Activated CD8-positive, alpha-beta memory T cell treated with anti-CD3 and anti-CD28 coated beads for 1 hour (primary cell): ENCODE measurements around the gene NELFB.
"Not testable (repeated sequence)": the region's sequence is repeated elsewhere in the genome, so short reads cannot be mapped to it uniquely, and the experiment has no call there.

Experiments
- DNase-seq, 2 donors: peaks; one replicate each; pipeline ENCODE4 v3.0.0-alpha.2; 2020; ENCODE audit warnings: low read depth in 1 of 2; ENCODE audit errors: extremely low read depth in 1 of 2

Gene NELFB

DNA sequence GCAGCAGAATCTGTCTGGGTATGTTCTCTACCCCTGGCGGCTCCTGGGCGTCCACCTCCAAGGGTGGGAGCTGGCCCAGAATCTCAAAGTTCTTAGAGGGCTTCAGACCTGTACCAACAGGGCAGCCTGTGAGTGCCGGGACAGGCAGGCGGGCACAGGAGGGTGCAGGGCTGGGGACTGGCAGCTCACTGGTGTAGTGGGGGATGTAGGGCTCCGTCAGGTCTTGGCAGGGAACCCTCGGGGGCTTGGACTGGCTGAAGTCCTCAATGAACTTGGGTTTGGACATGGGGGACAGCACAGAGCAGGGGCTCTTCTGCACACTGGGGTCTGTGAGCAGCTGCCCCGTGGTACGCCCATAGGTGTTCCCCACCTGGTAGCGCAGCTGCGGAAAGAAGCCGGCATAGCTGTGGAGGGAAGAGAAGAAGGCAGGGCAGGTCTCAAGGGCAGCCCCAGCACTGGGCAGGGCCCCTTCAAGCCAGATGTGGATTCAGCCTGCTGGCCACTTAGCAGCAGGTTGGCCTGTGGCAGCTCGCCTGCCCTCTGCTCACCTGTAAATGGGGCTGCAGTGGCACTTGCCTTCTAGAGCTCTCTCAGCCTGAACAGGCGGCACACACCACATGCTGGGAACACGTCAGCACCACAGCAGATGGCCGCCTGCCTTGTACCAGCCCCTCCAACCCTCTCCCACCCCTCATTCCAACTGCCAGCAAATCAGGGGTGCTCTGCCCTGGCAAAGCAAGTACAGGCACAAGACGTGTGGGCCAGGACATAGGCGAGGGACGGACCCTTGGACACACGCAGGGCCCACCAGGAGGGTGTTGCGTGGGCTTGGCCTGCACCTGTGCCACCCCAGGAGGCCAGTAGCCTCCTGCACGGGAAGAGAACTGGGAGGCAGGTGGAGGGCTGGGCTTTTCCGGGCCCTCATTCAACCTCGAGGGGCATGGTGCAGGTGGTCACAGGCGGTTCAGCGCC, 9.4 kb upstream of the NELFB start:
- no peak for DNase-seq

DNA sequence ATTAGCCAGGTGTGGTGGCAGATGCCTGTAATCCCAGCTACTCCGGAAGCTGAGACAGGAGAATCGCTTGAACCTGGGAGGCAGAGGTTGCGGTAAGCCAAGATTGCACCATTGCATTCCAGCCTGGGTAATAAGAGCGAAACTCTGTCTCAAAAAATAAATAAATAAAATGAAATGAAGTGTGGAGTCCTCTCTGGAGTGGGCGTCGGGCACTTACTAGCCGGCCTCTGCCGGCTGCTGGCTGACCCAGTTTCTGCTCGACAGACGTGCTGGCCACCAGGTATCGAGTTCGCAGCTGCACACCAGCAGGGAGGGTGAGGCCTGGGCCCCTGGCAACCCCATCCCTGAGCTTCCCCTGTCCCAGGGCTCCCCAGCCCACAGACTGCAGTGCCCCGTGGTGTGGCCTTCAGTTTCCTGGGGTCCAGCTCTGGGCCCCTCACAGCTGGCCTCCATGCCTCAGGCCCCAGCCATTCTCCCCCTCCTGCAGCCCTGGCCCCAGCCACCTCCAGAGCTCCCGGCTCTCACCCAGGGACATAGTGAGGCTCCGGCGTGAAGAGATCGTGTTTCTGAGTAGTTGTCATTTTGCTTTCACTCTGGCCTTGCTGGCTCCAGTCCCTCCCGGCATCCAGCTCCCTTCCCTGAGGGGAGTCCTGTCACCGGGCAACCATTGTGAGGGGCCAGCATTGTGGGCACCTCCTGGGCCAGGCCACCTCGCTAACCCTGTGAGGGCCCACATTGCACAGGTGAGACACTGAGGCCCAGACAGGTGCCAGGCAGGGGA, 7.8 kb upstream of the NELFB start:
- DNase-seq = no peak

DNA sequence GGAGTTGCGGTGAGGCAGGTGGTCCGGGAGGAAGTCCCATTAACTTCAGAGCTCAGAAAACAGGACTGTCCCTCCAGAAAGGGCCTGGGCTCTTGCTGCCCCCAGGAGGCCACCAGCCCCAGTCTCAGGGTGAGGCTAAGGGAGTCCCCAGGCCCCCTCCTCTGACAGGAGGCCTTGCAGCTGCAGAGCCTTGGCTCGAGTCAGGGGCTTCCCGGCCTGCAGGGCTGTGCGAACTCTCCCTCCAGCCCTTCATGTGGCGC, 7.3 kb upstream of the NELFB start:
- DNase-seq = no peak

DNA sequence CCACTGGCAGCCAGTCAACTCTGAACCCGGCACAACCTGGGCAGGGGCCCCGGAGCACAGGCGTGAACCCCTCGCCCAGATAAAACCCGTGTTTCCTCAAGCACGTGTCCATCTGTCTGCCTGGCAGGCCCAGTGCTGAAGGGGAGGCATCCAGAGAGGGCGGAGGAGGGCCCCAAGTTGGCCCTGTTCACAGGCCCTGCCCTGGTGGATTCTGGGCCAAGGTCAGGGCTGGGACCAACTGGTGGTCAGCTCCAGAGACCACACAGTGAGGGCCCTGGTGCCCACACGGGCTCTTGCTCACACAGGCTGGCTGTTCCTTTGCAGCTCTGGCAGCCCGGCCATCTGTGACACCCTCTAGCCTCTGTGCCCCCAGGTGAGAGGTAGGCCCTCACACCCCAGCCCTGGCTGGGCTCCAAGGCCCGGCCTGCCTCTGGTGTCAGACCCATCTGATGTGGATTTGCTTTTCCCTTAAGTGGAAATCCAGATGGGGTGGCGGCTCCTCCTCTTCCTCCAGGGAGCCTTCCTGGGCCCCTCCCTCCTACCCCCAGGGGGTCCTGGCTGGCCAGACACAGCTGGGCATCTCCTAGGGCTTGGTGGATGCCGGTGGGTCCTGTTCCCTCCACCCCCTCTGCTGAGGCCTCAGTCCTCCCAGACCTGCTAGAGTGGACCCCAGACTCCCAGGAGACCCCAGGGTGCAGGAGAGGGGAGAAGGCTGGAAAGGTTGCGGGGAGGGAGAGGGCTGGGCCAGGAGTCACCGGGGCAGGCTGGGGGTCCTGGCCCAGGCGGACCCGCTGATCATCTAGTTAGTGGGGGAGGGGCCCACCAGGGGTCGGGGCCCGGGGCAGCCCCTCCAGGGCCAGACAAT, 4.6 kb upstream of the NELFB start:
- DNase-seq = no peak

DNA sequence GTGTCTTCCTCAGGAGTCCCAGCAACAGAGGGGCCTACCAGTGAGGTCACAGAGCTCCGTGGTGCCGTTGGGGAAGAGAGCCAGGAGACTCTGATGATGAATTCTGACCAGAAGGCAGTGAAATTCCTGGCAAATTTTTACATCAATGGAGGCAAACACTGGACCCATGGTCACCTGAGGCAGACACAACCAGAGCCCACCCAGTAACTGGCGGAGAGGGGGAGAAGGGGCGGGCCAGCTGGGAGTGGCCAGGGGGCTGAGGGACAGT, 4.0 kb upstream of the NELFB start, which contains the start of gene STPG3:
Gene STPG3, plus strand, starts transcription at position 93 of the 268 bp plus-strand sequence. Its CDS starts 1 bp downstream, at position 94.
- DNase-seq = no peak

DNA sequence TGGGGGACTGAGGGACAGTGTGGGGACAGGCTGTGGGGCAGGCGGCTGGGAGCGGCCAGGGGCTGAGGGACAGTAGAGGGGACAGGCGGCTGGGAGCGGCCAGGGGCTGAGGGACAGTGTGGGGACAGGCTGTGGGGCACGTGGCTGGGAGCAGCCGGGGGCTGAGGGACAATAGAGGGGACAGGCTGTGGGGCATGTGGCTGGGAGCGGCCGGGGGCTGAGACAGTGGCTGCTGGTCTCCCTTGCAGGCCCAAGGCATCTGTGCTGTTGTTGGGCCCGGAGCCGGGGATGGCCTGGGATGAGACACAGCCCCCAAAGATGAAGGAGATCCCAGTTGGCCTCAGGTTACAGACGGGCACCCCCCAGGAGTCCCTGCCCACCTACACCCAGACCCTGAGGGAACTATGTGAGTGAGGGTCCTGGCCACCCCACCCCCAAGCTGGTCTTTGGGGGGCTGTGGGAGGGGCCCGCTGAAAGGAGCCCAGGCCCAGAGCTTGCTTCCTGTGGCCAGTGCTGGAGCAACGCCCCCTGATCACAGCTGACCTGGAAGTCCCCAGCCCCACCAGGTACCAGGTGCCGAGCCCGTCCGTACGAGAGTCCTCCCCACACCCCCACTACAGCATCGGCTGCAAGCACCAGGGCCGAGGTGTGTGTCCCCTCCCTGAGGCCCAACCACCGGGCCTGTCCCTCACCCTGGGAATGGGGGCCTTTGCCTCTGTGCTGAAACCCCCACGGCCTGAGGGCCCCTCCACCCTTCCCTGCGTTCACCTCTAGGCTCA, 3.4 kb upstream of the NELFB start:
- no peak for DNase-seq

DNA sequence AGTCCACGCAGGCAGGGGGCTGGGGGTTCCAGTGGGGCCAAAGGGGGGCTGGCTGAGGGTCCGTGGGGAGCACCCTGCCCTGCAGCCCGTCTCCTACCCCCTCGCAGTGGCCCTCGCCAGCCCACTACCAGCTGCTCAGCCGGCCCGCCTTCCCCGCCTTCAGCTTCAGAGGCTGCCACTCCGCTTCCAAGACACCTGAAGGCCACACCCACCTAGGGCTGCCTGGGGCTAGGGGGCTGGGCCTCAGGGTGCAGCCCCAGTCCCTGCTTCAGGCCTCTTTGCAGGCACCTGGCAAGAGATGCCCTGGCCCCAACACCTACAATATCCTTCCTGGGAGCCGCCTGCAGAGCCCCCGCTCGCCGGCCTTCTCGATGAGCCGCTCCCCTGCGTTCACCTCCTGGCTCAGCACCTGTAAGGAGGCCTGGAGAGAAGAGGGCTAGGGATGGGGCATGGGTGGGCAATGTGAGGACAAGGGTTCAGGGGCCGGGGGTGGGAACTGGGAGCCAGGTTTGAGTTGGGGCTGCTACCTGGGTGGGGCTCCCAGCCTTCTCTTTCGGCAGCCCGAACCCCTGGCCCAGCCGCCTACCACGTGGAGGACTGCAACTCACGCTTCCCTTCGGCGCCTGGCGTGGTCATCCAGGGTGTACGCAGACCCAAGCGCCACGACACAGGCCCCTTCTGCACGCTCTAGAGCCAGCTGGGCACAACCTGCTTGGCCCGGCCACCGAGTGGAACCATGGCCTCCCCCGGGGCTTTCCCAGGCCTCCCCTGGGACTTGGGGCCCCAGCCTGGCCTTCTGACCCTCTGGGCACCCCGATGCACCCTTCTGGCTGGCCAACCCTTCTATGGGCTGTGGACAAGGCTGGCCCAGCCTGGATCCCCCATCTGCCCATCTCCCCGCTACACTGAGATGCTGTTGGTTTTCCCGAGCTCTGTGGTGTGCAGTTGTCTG, 2.3 kb upstream of the NELFB start:
- no peak for DNase-seq

DNA sequence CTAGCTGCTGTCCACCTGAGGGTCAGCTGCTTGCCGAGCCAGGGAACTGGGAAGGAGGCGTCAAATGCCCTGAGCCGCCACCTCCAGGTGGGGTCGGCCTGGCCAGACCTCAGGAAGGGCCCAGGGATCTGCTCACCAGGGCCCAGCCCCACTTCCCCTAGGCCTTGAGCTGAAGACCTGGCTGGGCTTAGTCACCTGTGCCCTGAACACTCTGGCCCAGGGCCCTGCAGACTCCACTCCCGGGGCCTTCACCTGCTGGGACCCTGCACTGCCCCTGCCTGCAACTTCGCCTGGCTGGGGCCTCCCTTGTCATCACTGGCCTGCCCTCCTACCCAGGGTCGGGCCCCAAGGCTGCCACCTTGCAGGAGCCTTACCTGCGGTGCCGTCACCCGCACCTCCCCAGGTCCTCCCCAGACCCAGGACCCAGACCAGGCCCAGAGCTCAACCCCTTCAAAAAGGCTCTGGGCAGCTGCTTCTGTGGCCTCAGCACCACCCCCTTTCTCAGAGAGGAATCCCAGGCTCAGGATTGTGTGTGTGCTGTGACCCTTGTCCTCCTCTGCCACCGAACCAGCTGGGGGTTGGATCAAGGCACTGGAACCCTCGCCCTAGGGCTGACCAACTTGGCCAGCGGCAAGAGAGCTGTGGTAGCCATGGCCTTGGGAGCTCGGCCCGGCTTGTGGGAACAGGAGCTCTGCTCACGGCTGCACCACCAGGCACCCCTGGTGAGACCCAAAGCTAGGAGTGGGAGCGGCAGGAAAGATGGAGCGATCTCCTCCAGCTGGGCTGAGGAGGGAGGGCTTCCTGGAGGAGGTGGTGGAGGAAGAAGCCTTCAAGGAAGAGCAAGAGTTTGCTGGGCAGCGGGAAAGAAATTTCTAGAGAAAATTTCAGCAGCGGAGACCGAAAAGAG, 1.2 kb upstream of the NELFB start:
- DNase-seq = no peak

DNA sequence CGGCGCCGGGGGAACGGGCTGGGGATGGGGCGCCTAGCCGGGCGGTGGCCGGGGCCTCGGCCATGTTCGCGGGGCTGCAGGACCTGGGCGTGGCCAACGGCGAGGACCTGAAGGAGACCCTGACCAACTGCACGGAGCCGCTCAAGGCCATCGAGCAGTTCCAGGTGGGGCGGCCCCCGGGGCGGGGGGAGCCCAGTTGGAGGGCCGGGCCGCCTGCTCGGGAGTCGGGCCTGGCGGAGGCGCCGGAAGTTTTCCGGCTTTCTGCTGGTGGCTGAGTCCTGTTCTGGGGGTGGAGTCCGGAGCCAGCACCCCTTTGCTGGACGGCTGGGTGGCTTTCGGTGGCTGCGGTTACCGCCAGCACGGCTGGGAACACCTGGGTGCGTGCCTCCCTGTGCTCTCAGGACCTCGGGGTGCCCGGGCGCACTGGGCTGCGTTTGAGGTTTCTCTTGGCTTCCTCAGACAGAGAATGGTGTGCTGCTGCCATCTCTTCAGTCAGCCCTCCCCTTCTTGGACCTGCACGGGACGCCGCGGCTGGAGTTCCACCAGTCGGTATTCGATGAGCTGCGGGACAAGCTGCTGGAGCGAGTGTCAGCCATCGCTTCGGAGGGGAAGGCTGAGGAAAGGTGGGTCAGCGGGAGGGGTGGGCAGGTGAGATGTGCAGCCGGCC, 454 bp downstream of the NELFB start:
- no peak for DNase-seq

DNA sequence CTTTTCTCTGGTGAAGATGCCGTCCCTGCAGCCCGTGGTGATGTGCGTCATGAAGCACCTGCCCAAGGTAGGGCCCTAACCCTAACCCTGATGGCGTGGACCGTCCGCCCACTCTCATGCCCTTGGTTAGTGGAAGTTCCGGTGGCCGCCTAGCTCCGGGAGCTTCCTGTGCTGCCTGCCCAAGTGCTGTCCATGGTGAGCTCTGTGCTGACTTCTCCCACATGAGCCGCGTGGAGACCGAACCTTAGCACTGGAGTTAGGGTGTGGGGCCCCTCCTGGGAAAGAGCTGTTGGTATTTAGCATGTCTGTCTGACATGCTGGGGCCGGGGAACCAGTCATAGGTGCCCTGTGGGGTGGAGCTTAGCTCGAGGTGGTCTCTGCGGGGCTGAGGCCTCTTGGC, 1.2 kb downstream of the NELFB start:
- DNase-seq = no peak

DNA sequence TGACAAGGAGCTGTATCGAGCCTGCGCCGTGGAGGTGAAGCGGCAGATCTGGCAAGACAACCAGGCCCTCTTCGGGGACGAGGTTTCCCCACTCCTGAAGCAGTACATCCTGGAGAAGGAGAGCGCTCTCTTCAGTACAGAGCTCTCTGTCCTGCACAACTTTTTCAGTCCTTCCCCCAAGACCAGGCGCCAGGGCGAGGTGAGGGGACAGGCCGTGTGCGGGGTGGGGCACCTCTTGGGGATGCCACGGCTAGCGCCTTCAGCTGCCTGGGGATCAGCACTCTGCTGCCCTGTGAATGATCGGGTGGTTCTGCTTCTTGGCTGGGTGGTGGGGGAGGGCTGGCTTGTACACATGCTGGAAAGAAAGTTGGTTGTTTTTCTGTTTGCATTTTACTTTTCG, 1.7 kb downstream of the NELFB start:
- DNase-seq = no peak

DNA sequence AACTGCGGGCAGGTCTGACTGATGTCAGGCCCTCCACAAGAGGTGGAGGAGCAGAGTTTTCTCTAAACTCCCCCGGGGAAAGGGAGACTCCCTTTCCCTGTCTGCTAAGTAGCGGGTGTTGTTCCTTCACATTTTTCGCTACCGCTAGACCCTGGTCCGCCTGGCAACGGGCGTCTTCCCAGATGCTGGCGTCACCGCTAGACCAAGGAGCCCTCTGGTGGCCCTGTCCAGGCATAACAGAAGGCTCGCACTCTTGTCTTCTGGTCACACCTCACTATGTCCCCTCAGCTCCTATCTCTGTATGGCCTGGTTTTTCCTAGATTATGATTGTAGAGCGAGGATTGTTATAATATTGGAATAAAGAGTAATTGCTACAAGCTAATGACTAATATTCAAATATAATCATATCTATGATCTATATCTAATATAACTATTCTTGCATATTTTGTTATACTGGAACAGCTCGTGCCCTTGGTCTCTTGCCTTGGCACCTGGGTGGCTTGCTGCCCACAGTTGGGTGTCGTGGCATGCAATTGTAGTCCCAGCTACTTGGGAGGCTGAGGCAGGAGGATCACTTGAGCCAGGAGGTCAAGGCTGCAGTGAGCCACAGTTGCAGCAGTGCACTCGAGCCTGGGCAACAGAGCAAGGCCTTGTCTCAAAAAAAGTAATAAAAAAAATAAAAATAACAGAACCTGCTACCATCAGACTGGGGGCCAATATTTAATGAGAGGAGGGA, 7.2 kb downstream of the NELFB start:
- not testable (repeated sequence) for DNase-seq

DNA sequence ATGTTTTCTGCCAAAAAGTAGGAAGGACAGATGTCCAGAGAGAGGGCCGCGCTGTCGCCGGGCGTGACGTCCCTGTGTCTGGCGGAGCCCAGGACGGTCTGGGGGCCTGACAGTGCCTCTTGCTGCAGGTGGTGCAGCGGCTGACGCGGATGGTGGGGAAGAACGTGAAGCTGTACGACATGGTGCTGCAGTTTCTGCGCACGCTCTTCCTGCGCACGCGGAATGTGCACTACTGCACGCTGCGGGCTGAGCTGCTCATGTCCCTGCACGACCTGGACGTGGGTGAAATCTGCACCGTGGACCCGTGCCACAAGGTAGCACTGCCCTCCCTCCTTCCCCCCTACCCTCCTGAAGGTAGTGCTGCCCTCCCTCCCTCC, 7.8 kb downstream of the NELFB start:
- DNase-seq = no peak

DNA sequence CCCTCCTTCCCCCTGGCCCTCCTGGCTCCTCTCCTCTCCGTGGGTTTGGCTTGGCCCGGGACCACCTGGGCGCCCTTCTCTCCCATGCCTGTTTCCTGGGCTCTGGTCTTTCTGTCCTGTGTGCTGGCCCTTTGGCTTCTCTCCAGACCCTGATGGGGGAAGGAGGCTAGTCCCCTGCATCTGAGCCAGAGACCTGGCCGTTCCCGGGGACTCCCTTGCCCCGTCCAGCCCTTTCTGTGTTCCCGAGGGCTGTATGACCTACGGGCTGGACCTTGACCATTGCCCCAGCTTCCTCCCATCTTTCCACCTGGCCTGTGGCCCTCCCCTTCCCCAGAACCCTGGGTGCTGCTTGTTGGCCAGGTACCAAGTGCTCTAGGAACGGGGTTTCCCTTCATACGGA, 8.4 kb downstream of the NELFB start:
- no peak for DNase-seq

DNA sequence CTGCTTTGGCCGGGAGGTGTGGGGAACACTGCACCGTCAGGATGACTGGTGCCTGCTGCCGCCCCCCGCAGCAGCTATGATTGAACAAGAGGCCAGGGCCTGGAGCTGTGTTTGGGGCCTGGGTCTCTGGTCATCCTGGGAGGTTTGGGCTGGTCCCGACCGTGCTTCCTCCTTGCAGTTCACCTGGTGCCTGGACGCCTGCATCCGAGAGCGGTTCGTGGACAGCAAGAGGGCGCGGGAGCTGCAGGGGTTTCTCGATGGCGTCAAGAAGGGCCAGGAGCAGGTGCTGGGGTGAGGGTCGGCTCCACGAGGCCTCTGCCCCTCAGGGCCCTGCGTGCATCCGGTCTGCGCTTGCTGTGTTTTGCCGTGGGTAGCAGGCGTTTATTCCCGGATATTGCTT, 8.9 kb downstream of the NELFB start:
- DNase-seq = no peak

DNA sequence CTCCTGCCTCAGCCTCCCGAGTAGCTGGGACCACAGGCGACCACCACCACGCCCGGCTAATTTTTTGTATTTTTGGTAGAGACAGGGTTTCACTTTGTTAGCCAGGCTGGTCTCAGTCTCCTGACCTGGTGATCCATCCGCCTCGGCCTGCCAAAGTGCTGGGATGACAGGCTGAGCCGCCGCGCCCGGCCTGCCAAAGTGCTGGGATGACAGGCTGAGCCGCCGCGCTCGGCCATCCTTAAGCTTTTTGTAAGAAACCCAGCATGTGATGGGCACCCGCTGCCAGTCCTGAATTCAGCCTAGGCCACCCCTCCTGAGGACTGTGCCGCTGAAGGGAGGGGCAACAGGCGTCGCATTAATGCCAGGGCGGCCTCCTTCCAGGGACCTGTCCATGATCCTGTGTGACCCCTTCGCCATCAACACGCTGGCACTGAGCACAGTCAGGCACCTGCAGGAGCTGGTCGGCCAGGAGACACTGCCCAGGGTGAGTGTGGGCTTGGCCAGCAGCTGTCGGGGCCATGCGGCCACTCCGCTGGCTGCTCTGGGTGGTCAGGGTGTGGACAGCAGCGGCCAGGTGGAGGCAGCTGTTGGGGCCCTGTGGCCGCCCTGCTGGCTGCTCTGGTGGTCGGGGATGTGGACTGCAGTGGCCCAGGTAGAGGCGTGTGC, 10.5 kb downstream of the NELFB start:
- no peak for DNase-seq

DNA sequence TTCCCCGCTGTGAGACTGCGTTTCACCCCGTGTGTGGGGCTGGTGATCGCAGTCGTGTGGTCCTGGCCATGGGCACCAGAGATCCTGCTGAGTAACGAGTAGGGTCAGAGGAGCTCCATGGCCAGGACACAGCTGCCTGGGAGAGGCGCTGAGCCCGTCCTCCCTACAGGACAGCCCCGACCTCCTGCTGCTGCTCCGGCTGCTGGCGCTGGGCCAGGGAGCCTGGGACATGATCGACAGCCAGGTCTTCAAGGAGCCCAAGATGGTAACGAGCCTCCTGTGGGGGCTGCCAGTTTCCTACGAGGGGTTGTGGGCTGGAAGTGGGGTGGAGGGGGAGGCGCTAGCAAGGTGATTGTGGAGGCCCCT, 11.0 kb downstream of the NELFB start:
- no peak for DNase-seq
